PC-3 (cell line): Measurements from ENCODE around the gene TGFB2. TPM values are rescaled to one million over a fixed set of nuclear protein-coding genes. Genes with fewer than 3 reads are reported as not detected.

ENCODE experiments used
- ATAC-seq: fragments of 200-7000 bp; cut with Tn5 transposase; 2 replicates; pipeline ENCODE4 v1.9.1; 2020; ENCODE audit warnings: mild to moderate bottlenecking, moderate library complexity
- BruUV-seq: library from RNA; stranded (reverse); fragments of 400-500 nt; replicated peaks from 2 replicates; lab custom pipeline; 2021; lab: Mats Ljungman, UMichigan
- CTCF ChIA-PET: fragments of 300-600 bp; sonication (Branson Sonifier 250); formaldehyde crosslinking; loops from one replicate; lab custom pipeline; 2022; ENCODE audit warnings: antibody characterized with exemption; lab: Charles Lee
- POLR2A ChIA-PET: fragments of 300-600 bp; sonication (Branson Sonifier 250); formaldehyde crosslinking; loops from one replicate; lab custom pipeline; 2022; ENCODE audit warnings: antibody characterized with exemption; ENCODE audit not compliant: unreplicated experiment; lab: Charles Lee
- DNase-seq: peaks from one replicate; pipeline ENCODE4 v3.0.0-alpha.2; 2015
- H2AFZ ChIP-seq: fragments of 300-600 bp; sonication (generic); 2 replicates; pipeline ENCODE4 v1.6.0; 2016; ENCODE audit warnings: antibody characterized with exemption, low read length
- H3F3A ChIP-seq: fragments of 300-600 bp; sonication (generic); one replicate; pipeline ENCODE4 v1.6.0; 2017; ENCODE audit warnings: antibody characterized with exemption, low read length, control low read depth, mild to moderate bottlenecking; ENCODE audit not compliant: unreplicated experiment
- H3K27ac ChIP-seq: fragments of 300-600 bp; sonication (generic); 2 replicates; pipeline ENCODE4 v1.5.1; 2016; ENCODE audit warnings: mild to moderate bottlenecking, low read length
- H3K27me3 ChIP-seq: fragments of 300-600 bp; sonication (generic); 2 replicates; pipeline ENCODE4 v1.6.1; 2016; ENCODE audit warnings: low read length, mixed read lengths
- H3K36me3 ChIP-seq: fragments of 300-600 bp; sonication (generic); 2 replicates; pipeline ENCODE4 v1.6.1; 2016; ENCODE audit warnings: low read depth, mixed run types, low read length, mixed read lengths
- H3K4me1 ChIP-seq: fragments of 300-600 bp; sonication (generic); 2 replicates; pipeline ENCODE4 v1.5.1; 2016; ENCODE audit warnings: low read length; ENCODE audit not compliant: insufficient read depth
- H3K4me2 ChIP-seq: fragments of 300-600 bp; sonication (generic); 2 replicates; pipeline ENCODE4 v1.6.0; 2016; ENCODE audit warnings: low read length
- H3K4me3 ChIP-seq: fragments of 300-600 bp; sonication (generic); 2 replicates; pipeline ENCODE4 v1.5.1; 2016; ENCODE audit warnings: mild to moderate bottlenecking, low read length, mixed read lengths
- H3K79me2 ChIP-seq: fragments of 300-600 bp; sonication (generic); 2 replicates; pipeline ENCODE4 v1.6.1; 2017; ENCODE audit warnings: low read length, mixed read lengths
- H3K9ac ChIP-seq: fragments of 300-600 bp; sonication (generic); 2 replicates; pipeline ENCODE4 v1.6.0; 2016; ENCODE audit warnings: mild to moderate bottlenecking, low read length
- H3K9me2 ChIP-seq: fragments of 300-600 bp; sonication (generic); replicated peaks from 2 replicates; pipeline ENCODE4 v1.6.1; 2016; ENCODE audit warnings: mixed run types, low read length, mixed read lengths
- H3K9me3 ChIP-seq: fragments of 300-600 bp; sonication (generic); 2 replicates; pipeline ENCODE4 v1.6.1; 2016; ENCODE audit warnings: low read length, mixed read lengths
- H4K20me1 ChIP-seq: fragments of 300-600 bp; sonication (generic); 2 replicates; pipeline ENCODE4 v1.6.1; 2016; ENCODE audit warnings: low read length, mixed read lengths
- CTCF ChIP-seq: fragments of 300-600 bp; sonication (generic); conservative IDR thresholded peaks from 2 replicates; pipeline ENCODE4 v1.5.1; 2017; ENCODE audit warnings: antibody characterized with exemption, low read depth, mild to moderate bottlenecking, low read length
- EZH2 ChIP-seq: fragments of 300-600 bp; sonication (generic); IDR thresholded peaks from one replicate; pipeline ENCODE4 v1.6.1; 2017; ENCODE audit warnings: antibody characterized with exemption, mild to moderate bottlenecking, low read length; ENCODE audit not compliant: unreplicated experiment
- EZH2phosphoT487 ChIP-seq: fragments of 300-600 bp; sonication (generic); IDR thresholded peaks from 2 replicates; pipeline ENCODE4 v1.6.1; 2018; ENCODE audit warnings: mild to moderate bottlenecking, antibody characterized with exemption, low read length, borderline replicate concordance
- intact Hi-C: fragments of 100-400 bp; cut with micrococcal nuclease; formaldehyde crosslinking; loops from 2 replicates; pipeline ENCODE4 v1.9.0; 2023
- total RNA-seq: library from RNA; depleted of rRNA; stranded (reverse); fragments of >200 nt; gene quantifications from 2 replicates; pipeline ENCODE4 v1.2.3, GENCODE V29; 2014

TGFB2 gene
- total RNA-seq, 1 experiment from 2014 or later = 50.3 TPM

GRCh38 chr1:218341325-218341724 is 3.8 kb upstream of the TGFB2 start:
- Histone ChIP-seq H2AFZ (no peak overlapping the region), H3K27ac (no peak overlapping the region), H3K9ac (no peak overlapping the region), H3K9me2 (no peaks in the 10 kb centered on the region), H3K27me3 (no peaks in the 10 kb centered on the region), H3K36me3 (no peaks in the 10 kb centered on the region), H3K4me3 (no peak overlapping the region), H3K79me2 (peaks cover 35% of the 10 kb centered on the region), H4K20me1 (no peaks in the 10 kb centered on the region), H3F3A (peaks cover 4% of the 10 kb centered on the region), H3K4me1 (peaks cover 24% of the 10 kb centered on the region), H3K9me3 (no peaks in the 10 kb centered on the region), H3K4me2 (no peak overlapping the region)
- ChIA-PET CTCF (no interaction called here), POLR2A (no interaction called here)
- no peak for ATAC-seq
- DNase-seq = no peak
- no TSS peak for BruUV-seq
- intact Hi-C loops = loop anchor here (10.0 kb wide), 1 partner anchor 433 kb away; no protein-coding TSS in a partner anchor
- TF ChIP-seq CTCF (no peak), EZH2phosphoT487 (no peak), EZH2 (no peak)

- H3K27me3 ChIP-seq = no peaks in the 10 kb centered on the region
- no peaks in the 10 kb centered on the region for H3K9me2 ChIP-seq
- H3K36me3 ChIP-seq = no peaks in the 10 kb centered on the region
- H3K9me3 ChIP-seq = no peaks in the 10 kb centered on the region
- TF ChIP-seq EZH2phosphoT487 (no peak), EZH2 (no peak), CTCF (no peak)
- H3K4me1 ChIP-seq = peaks cover 24% of the 10 kb centered on the region
- no peak overlapping the region for H3K4me3 ChIP-seq
- DNase-seq (no peak), ATAC-seq (no peak)
- ChIA-PET CTCF (no interaction called here), POLR2A (no interaction called here)
- intact Hi-C loops = loop anchor here (10.0 kb wide), 1 partner anchor 433 kb away; no protein-coding TSS in a partner anchor
- peaks cover 4% of the 10 kb centered on the region for H3F3A ChIP-seq
- H3K9ac ChIP-seq = no peak overlapping the region
- no peak overlapping the region for H2AFZ ChIP-seq
- H3K79me2 ChIP-seq = peaks cover 42% of the 10 kb centered on the region
- no TSS peak for BruUV-seq
- no peak overlapping the region for H3K27ac ChIP-seq
- H3K4me2 ChIP-seq = no peak overlapping the region
- H4K20me1 ChIP-seq = no peaks in the 10 kb centered on the region
Observed at GRCh38 chr1:218342091-218342490, 3.0 kb upstream of the TGFB2 start.

GRCh38 chr1:218345673-218346390 is 696 bp downstream of the TGFB2 start:
- peak; percentile 53 for ATAC-seq
- Histone ChIP-seq H3K36me3 (peaks cover 7% of the 10 kb centered on the region; the same call in 1 of the 2 replicates), H4K20me1 (peaks cover 31% of the 10 kb centered on the region), H3K4me3 (peak overlapping the region; percentile 78), H2AFZ (peak overlapping the region; percentile 42), H3K27ac (peak overlapping the region; percentile 84), H3K4me1 (peaks cover 35% of the 10 kb centered on the region), H3K9ac (peak overlapping the region; percentile 94), H3K9me2 (no peaks in the 10 kb centered on the region), H3K4me2 (peak overlapping the region; percentile 89), H3F3A (peaks cover 4% of the 10 kb centered on the region), H3K79me2 (peaks cover 80% of the 10 kb centered on the region), H3K27me3 (no peaks in the 10 kb centered on the region), H3K9me3 (no peaks in the 10 kb centered on the region)
- intact Hi-C loops = loop anchor here (1.0 to 10.0 kb wide), 9 partner anchors 191 to 971 kb away; no protein-coding TSS in a partner anchor
- TSS peak; percentile 14 for BruUV-seq
- POLR2A ChIA-PET = interaction anchor here (0.5 to 2.3 kb wide), 12 partner anchors 11 to 1358 kb away, joined by 3 to 23 read pairs (median 4); no protein-coding TSS in a partner anchor
- CTCF ChIA-PET = interaction anchor here (1.2 to 3.4 kb wide), 2 partner anchors 46 to 721 kb away, joined by 4 to 14 read pairs; no protein-coding TSS in a partner anchor
- DNase-seq = peak; percentile 89
- no peak for TF ChIP-seq CTCF
- no peak for TF ChIP-seq EZH2phosphoT487
- no peak for TF ChIP-seq EZH2
